PC-3 (cell line): ENCODE measurements around the gene TEX44. TPM values are rescaled to one million over a fixed set of nuclear protein-coding genes. Genes with fewer than 3 reads are reported as not detected.

Experiments
- ATAC-seq: fragments of 200-7000 bp; cut with Tn5 transposase; 2 replicates; pipeline ENCODE4 v1.9.1; 2020; ENCODE audit warnings: mild to moderate bottlenecking, moderate library complexity
- BruUV-seq: library from RNA; stranded (reverse); fragments of 400-500 nt; replicated peaks from 2 replicates; lab custom pipeline; 2021; lab: Mats Ljungman, UMichigan
- CTCF ChIA-PET: fragments of 300-600 bp; sonication (Branson Sonifier 250); formaldehyde crosslinking; loops from one replicate; lab custom pipeline; 2022; ENCODE audit warnings: antibody characterized with exemption; lab: Charles Lee
- POLR2A ChIA-PET: fragments of 300-600 bp; sonication (Branson Sonifier 250); formaldehyde crosslinking; loops from one replicate; lab custom pipeline; 2022; ENCODE audit warnings: antibody characterized with exemption; ENCODE audit not compliant: unreplicated experiment; lab: Charles Lee
- DNase-seq: peaks from one replicate; pipeline ENCODE4 v3.0.0-alpha.2; 2015
- H2AFZ ChIP-seq: fragments of 300-600 bp; sonication (generic); 2 replicates; pipeline ENCODE4 v1.6.0; 2016; ENCODE audit warnings: antibody characterized with exemption, low read length
- H3F3A ChIP-seq: fragments of 300-600 bp; sonication (generic); one replicate; pipeline ENCODE4 v1.6.0; 2017; ENCODE audit warnings: antibody characterized with exemption, low read length, control low read depth, mild to moderate bottlenecking; ENCODE audit not compliant: unreplicated experiment
- H3K27ac ChIP-seq: fragments of 300-600 bp; sonication (generic); 2 replicates; pipeline ENCODE4 v1.5.1; 2016; ENCODE audit warnings: mild to moderate bottlenecking, low read length
- H3K27me3 ChIP-seq: fragments of 300-600 bp; sonication (generic); 2 replicates; pipeline ENCODE4 v1.6.1; 2016; ENCODE audit warnings: low read length, mixed read lengths
- H3K36me3 ChIP-seq: fragments of 300-600 bp; sonication (generic); 2 replicates; pipeline ENCODE4 v1.6.1; 2016; ENCODE audit warnings: low read depth, mixed run types, low read length, mixed read lengths
- H3K4me1 ChIP-seq: fragments of 300-600 bp; sonication (generic); 2 replicates; pipeline ENCODE4 v1.5.1; 2016; ENCODE audit warnings: low read length; ENCODE audit not compliant: insufficient read depth
- H3K4me2 ChIP-seq: fragments of 300-600 bp; sonication (generic); 2 replicates; pipeline ENCODE4 v1.6.0; 2016; ENCODE audit warnings: low read length
- H3K4me3 ChIP-seq: fragments of 300-600 bp; sonication (generic); 2 replicates; pipeline ENCODE4 v1.5.1; 2016; ENCODE audit warnings: mild to moderate bottlenecking, low read length, mixed read lengths
- H3K79me2 ChIP-seq: fragments of 300-600 bp; sonication (generic); 2 replicates; pipeline ENCODE4 v1.6.1; 2017; ENCODE audit warnings: low read length, mixed read lengths
- H3K9ac ChIP-seq: fragments of 300-600 bp; sonication (generic); 2 replicates; pipeline ENCODE4 v1.6.0; 2016; ENCODE audit warnings: mild to moderate bottlenecking, low read length
- H3K9me2 ChIP-seq: fragments of 300-600 bp; sonication (generic); replicated peaks from 2 replicates; pipeline ENCODE4 v1.6.1; 2016; ENCODE audit warnings: mixed run types, low read length, mixed read lengths
- H3K9me3 ChIP-seq: fragments of 300-600 bp; sonication (generic); 2 replicates; pipeline ENCODE4 v1.6.1; 2016; ENCODE audit warnings: low read length, mixed read lengths
- H4K20me1 ChIP-seq: fragments of 300-600 bp; sonication (generic); 2 replicates; pipeline ENCODE4 v1.6.1; 2016; ENCODE audit warnings: low read length, mixed read lengths
- EZH2 ChIP-seq: fragments of 300-600 bp; sonication (generic); IDR thresholded peaks from one replicate; pipeline ENCODE4 v1.6.1; 2017; ENCODE audit warnings: antibody characterized with exemption, mild to moderate bottlenecking, low read length; ENCODE audit not compliant: unreplicated experiment
- EZH2phosphoT487 ChIP-seq: fragments of 300-600 bp; sonication (generic); IDR thresholded peaks from 2 replicates; pipeline ENCODE4 v1.6.1; 2018; ENCODE audit warnings: mild to moderate bottlenecking, antibody characterized with exemption, low read length, borderline replicate concordance
- intact Hi-C: fragments of 100-400 bp; cut with micrococcal nuclease; formaldehyde crosslinking; loops from 2 replicates; pipeline ENCODE4 v1.9.0; 2023
- total RNA-seq: library from RNA; depleted of rRNA; stranded (reverse); fragments of >200 nt; gene quantifications from 2 replicates; pipeline ENCODE4 v1.2.3, GENCODE V29; 2014
- TF ChIP-seq, protein P1 (sequence below): fragments of 300-600 bp; sonication (generic); conservative IDR thresholded peaks from 2 replicates; pipeline ENCODE4 v1.5.1; 2017; ENCODE audit warnings: antibody characterized with exemption, low read depth, mild to moderate bottlenecking, low read length

Gene TEX44
- total RNA-seq, 1 experiment from 2014 or later = not detected

GRCh38 chr2:231634951-231635875, 42.5 kb downstream of the TEX44 start:
- Histone ChIP-seq H3K36me3 (no peaks in the 10 kb centered on the region), H3K9me2 (no peaks in the 10 kb centered on the region), H3K27ac (no peak overlapping the region), H3K79me2 (no peaks in the 10 kb centered on the region), H3K27me3 (no peaks in the 10 kb centered on the region), H3K4me3 (no peak overlapping the region), H3K9me3 (no peaks in the 10 kb centered on the region), H3K4me1 (no peaks in the 10 kb centered on the region), H4K20me1 (no peaks in the 10 kb centered on the region), H2AFZ (no peak overlapping the region), H3K9ac (no peak overlapping the region), H3F3A (no peaks in the 10 kb centered on the region), H3K4me2 (no peak overlapping the region)
- CTCF ChIA-PET = no interaction called here
- TF ChIP-seq, protein P1, sequence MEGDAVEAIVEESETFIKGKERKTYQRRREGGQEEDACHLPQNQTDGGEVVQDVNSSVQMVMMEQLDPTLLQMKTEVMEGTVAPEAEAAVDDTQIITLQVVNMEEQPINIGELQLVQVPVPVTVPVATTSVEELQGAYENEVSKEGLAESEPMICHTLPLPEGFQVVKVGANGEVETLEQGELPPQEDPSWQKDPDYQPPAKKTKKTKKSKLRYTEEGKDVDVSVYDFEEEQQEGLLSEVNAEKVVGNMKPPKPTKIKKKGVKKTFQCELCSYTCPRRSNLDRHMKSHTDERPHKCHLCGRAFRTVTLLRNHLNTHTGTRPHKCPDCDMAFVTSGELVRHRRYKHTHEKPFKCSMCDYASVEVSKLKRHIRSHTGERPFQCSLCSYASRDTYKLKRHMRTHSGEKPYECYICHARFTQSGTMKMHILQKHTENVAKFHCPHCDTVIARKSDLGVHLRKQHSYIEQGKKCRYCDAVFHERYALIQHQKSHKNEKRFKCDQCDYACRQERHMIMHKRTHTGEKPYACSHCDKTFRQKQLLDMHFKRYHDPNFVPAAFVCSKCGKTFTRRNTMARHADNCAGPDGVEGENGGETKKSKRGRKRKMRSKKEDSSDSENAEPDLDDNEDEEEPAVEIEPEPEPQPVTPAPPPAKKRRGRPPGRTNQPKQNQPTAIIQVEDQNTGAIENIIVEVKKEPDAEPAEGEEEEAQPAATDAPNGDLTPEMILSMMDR = no peak
- TF ChIP-seq EZH2 (no peak), EZH2phosphoT487 (no peak)
- DNase-seq (no peak), ATAC-seq (peak; percentile 74)
- POLR2A ChIA-PET = interaction anchor here (0.6 kb wide), 1 partner anchor 189 kb away, joined by 4 read pairs; no protein-coding TSS in a partner anchor
- intact Hi-C loops = no loop called here
- no TSS peak for BruUV-seq

- no TSS peak for BruUV-seq
- H3K27me3 ChIP-seq = no peaks in the 10 kb centered on the region
- TF ChIP-seq EZH2phosphoT487 = no peak
- TF ChIP-seq, protein P1 = no peak
- TF ChIP-seq EZH2 = no peak
- H3K9me2 ChIP-seq = no peaks in the 10 kb centered on the region
- no peaks in the 10 kb centered on the region for H4K20me1 ChIP-seq
- H3K9ac ChIP-seq = no peak overlapping the region
- peaks cover 17% of the 10 kb centered on the region for H3K4me1 ChIP-seq
- H3K79me2 ChIP-seq = no peaks in the 10 kb centered on the region
- H2AFZ ChIP-seq = no peak overlapping the region
- ChIA-PET POLR2A (no interaction called here), CTCF (no interaction called here)
- no peak overlapping the region for H3K4me3 ChIP-seq
- no peaks in the 10 kb centered on the region for H3K36me3 ChIP-seq
- no peaks in the 10 kb centered on the region for H3F3A ChIP-seq
- no peaks in the 10 kb centered on the region for H3K9me3 ChIP-seq
- no peak overlapping the region for H3K4me2 ChIP-seq
- no peak overlapping the region for H3K27ac ChIP-seq
- DNase-seq = no peak
- ATAC-seq = no peak
- intact Hi-C loops = no loop called here
Observed at GRCh38 chr2:231640241-231640640, 47.6 kb downstream of the TEX44 start.

DNA sequence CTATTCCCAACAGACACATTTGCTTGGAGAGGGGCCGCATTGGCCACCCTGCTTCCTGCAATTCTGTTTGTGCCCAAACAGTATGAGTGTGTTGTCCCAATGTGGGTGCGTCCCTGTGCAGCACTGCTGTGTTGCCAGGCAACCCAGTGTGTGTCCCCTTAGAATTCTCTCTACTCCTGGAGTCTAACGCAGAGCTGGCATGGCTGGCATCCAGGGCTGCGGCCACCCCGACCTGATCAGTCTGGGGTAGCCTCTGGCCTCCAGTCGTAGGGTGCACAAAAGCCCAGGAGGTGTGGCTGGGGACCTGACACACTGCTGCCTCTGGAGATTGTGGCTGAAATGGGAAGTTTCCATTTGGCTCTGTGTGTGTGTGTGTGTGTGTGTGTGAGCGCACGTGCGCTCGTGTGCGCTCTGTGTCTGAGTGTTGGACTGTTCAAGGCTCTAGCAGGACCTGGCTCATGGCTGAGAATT, 48.0 kb downstream of the TEX44 start:
- CTCF ChIA-PET = no interaction called here
- no peaks in the 10 kb centered on the region for H3K9me2 ChIP-seq
- H4K20me1 ChIP-seq = no peaks in the 10 kb centered on the region
- no TSS peak for BruUV-seq
- no peaks in the 10 kb centered on the region for H3K9me3 ChIP-seq
- H3K36me3 ChIP-seq = no peaks in the 10 kb centered on the region
- H3K4me3 ChIP-seq = no peak overlapping the region
- H3K27ac ChIP-seq = no peak overlapping the region
- no peak overlapping the region for H3K9ac ChIP-seq
- ATAC-seq = no peak
- no peak overlapping the region for H2AFZ ChIP-seq
- H3K4me2 ChIP-seq = no peak overlapping the region
- no peaks in the 10 kb centered on the region for H3K27me3 ChIP-seq
- no peaks in the 10 kb centered on the region for H3K79me2 ChIP-seq
- H3F3A ChIP-seq = no peaks in the 10 kb centered on the region
- TF ChIP-seq, protein P1 = no peak
- TF ChIP-seq EZH2 = no peak
- TF ChIP-seq EZH2phosphoT487 = no peak
- peaks cover 17% of the 10 kb centered on the region for H3K4me1 ChIP-seq
- peak; percentile 21 for DNase-seq
- POLR2A ChIA-PET = no interaction called here
- intact Hi-C loops = no loop called here
